Erythroblast (primary cell): Measurements from ENCODE around the gene TCF19.
"Not testable (repeated sequence)": the region's sequence is repeated elsewhere in the genome, so short reads cannot be mapped to it uniquely, and the experiment has no call there.

Source experiments
- DNase-seq, 2 experiments: peaks; one replicate each; lab custom pipeline; 2025; lab: John Stamatoyannopoulos, UW
- GATA1 ChIP-seq: IDR thresholded peaks from 2 replicates; pipeline ENCODE4 v1.6.1; 2011; ENCODE audit warnings: low read depth, mild to moderate bottlenecking, control low read depth, low read length, moderate library complexity
- POLR2A ChIP-seq: IDR thresholded peaks from 2 replicates; pipeline ENCODE4 v1.6.1; 2011; ENCODE audit warnings: mild to moderate bottlenecking, low read length

TCF19 gene

DNA sequence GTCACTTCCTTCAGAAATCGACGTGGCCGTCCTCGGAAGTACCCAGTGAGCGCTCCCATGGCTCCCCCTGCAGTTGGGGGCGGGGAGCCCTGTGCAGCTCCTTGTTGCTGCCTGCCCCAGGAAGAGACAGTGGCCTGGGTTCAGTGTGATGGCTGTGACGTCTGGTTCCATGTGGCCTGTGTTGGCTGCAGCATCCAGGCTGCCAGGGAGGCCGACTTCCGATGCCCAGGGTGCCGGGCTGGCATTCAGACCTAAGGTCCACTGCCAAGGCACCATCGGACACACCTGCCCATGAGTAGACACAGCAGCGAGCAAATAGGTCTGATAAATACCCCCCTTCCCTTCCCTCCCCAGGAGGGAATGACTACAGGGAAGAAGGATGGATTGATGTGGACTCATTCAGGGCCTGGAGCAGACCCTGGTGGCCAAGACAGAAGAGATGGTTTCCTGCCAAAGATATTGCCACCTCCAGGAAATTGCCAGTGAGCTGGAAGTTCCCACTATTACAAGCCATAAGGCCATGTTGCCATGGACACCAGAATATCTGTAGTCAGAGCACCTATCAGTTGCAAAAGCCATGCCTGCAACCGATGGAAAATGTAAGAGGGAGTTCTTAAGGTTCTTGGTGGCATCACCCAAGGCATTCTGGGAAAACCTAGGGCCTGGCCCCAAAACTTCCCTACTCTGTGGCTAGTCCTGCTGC is 4.2 kb downstream of the TCF19 start:
- TF ChIP-seq GATA1 (no peak), POLR2A (no peak)
- no peak for DNase-seq

- TF ChIP-seq GATA1 (no peak), POLR2A (no peak)
- peak; percentile 18 to 64 for DNase-seq
Observed at GRCh38 chr6:31163922-31164321, 5.5 kb downstream of the TCF19 start.

GRCh38 chr6:31164475-31165063 is 6.2 kb downstream of the TCF19 start:
- DNase-seq: not testable (repeated sequence)

- not testable (repeated sequence) for DNase-seq
Observed at GRCh38 chr6:31165064-31165832, 6.9 kb downstream of the TCF19 start.

DNA sequence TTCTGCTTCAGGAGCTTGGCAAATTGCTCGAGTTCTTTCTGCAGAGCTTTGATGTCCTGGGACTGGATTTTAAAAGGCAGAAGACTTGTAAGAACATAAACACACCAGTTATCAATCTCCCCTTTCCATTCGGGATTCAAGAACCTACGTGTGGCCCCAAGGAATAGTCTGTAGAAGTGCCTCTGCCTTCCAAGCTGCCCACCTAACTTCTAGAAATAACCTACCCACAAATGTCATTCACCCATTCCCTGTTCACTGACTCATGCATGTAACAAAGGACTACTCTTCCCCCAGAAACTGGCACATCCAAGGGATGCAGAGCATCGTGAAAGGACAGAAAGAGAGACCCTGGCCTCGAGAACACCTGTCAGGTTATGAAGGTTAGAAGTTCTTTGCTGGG is 7.6 kb downstream of the TCF19 start:
- no peak for TF ChIP-seq POLR2A
- no peak for TF ChIP-seq GATA1
- no peak for DNase-seq

- TF ChIP-seq POLR2A (no peak), GATA1 (no peak)
- DNase-seq: no peak
Observed at GRCh38 chr6:31168606-31169005, 10.2 kb downstream of the TCF19 start.

DNA sequence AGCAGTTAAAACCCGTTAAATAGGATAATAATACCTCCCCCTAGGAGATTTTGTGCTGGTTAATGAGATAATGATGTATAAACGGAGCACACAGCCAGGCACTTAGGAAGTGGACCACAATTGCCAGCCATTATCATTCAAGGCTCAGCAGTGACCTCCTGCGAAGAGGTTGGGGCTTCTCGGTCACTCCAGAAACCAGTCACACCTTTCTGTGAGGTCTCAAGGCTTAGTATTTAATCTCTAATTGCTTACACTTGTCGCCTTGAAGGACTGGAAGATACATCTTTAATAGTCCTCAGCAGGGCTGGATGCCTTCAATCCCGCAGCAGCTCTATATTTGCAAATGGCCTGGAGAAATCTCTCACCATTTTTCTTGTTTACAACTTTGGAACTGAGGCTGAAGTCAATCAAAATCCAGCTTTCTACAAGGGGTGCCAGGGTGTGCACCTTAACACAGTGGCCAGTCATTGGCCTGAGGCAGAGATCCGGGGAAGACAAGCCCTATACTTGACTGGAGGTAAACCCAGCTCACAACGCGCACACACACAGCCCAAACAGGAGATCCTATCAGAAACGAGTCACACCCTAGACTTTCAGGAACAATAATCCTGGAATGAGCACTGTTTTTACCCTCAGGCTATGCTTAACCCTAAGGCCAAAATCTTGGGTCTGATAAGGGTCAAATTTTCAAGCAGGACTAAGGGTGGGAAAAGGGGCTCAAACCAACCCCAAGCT is 10.9 kb downstream of the TCF19 start:
- TF ChIP-seq POLR2A (no peak), GATA1 (no peak)
- DNase-seq: no peak

GRCh38 chr6:31169858-31170599 is 11.6 kb downstream of the TCF19 start:
- DNase-seq: not testable (repeated sequence)

GRCh38 chr6:31170600-31170881 is 12.2 kb downstream of the TCF19 start, which contains the start of gene POU5F1:
Gene POU5F1 (minus strand): TSS chr6:31170682. CDS start chr6:31170620, 62 bp downstream.
- TF ChIP-seq GATA1: no peak
- no peak for DNase-seq

- DNase-seq: no peak
- TF ChIP-seq POLR2A (no peak), GATA1 (no peak)
Observed at GRCh38 chr6:31170987-31171671, 12.7 kb downstream of the TCF19 start.

DNA sequence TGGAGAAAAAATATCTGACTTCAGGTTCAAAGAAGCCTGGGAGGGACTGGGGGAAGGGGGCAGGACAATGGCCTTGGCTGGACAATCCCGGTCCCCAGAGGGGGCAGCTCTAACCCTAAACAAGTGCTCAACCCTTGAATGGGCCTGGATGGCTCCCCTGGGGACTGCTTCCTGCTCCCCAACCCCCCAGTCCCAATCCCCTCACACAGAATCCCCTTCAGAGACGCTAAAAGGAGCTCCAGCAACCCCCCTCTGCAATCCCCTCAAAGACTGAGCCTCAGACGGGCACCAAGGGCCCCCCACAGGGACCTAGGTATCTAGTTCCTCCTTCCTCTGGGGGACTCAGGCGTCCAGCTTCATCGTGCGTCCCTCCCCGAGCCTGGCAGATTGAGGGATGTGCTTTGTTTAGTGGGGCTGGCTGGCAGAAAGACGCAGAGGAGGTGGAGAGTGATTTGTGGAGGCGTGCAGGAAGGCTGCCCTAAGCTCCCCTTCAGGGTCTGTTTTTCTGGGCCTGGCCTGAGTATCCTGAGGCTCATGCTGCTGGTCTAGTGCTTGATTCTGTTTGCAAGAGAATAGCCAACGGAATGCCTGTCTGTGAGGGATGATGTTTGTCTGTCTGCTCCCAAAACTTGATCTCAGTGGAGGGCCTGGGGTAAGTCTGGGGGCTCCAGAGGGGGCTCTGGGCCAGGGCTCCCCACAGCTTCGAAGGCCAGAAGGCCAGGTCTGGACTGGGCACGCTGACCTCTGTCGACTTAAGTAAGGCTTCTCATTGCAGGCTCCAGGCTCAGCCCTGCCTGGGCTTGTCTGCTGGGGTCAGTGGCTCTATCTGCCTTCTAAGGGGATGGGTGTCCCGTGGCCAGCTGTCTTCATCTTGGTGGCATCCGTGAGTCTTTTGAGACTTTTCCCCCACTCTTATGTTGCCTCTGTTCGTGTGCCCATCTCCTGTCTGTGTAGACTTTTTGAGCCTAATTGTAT is 13.8 kb downstream of the TCF19 start:
- DNase-seq: no peak
- TF ChIP-seq GATA1 (no peak), POLR2A (no peak)

GRCh38 chr6:31172973-31173384 is 14.6 kb downstream of the TCF19 start:
- TF ChIP-seq POLR2A (no peak), GATA1 (no peak)
- no peak for DNase-seq

DNA sequence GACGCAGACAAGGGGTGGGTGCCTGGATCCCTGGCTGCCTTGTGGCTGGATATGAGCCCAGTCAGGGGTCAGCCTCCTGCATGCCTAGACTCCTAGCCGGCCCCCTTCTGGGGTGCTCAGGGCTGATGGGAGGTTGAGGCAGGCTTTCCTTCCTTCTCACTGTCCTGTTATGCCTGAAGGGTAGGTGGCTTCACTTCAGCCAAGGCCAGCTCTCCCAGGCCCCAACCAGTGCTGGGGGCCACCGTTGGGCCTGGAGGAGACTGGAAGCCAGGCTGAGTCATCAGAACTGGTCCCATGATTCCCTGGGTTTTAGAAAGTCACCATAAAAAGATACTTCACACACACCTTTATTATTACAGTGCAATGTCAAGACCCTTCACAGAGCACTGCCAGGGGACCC is 15.0 kb downstream of the TCF19 start:
- DNase-seq: no peak
- TF ChIP-seq GATA1 (no peak), POLR2A (no peak)
